CMK (cell line): ENCODE data around the gene KLHL18.
"Not testable (repeated sequence)": the region's sequence is repeated elsewhere in the genome, so short reads cannot be mapped to it uniquely, and the experiment has no call there.

Experiments
- DNase-seq: peaks from one replicate; pipeline ENCODE4 v3.0.0-alpha.2; 2010; ENCODE audit warnings: low read depth

The KLHL18 gene

GRCh38 chr3:47282424-47283192, at the start of gene KLHL18, which contains the start of gene KIF9:
Gene KLHL18, plus strand, starts transcription at chr3:47282944. Its CDS starts 22 bp downstream, at chr3:47282966.
Gene KIF9, minus strand, starts transcription at chr3:47282799. Its CDS starts 5,425 bp downstream, at chr3:47277374.
- peak; percentile 73 for DNase-seq

GRCh38 chr3:47238017-47238416, 44.7 kb upstream of the KLHL18 start:
- no peak for DNase-seq

DNA sequence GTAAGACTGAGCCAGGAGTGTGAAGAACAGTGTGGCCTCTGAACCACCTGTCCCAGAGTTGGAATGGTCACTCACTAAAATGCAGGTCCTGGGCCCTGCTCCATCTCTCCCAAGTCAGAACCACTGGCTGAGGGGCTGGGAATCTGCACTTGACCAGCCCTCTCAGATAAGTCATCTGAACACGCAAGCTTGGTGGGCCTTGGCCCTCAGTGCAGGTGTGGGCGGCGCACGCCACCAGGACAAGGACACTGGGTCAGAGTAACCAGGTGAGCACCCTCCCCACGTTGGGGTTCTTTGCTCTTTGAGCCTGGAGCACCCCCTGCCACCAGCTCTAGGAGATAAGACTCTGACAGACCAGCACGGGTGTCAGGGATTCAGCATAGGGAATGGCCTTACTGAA, 42.8 kb upstream of the KLHL18 start:
- DNase-seq = no peak

- no peak for DNase-seq
These were observed 39.2 kb upstream of the KLHL18 start for GRCh38 chr3:47243419-47244147.

DNA sequence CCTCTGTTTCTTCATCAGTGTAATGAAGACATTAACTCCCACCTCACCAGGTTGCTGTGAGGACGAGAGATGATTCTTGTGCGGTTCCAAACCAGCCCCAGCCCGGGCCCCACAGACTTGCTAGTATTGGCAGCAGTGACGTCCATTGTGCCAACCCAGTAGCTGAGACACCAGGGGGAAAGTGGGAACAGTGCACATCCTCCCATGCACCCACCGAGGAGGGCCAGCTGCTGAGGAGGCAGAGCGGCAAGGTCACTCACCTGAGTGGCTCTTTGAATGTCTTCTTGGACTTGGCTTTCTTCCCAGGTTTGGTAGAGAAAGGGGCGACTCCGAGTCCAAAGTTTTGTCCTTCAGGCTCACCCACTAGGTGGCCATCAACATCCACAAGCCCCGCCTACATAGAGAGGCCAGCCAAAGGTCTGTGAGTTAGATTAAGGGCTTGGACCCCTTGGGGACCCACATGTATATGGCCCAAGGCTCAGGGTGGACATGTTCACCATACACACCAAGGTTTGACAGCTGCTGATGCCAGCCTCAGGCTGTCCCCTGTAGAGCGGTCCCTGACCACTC, 38.1 kb upstream of the KLHL18 start:
- no peak for DNase-seq

GRCh38 chr3:47245271-47245670, 37.5 kb upstream of the KLHL18 start:
- DNase-seq = no peak

GRCh38 chr3:47247131-47248064, 35.3 kb upstream of the KLHL18 start:
- no peak for DNase-seq

- peak; percentile 26 for DNase-seq
These were observed 32.3 kb upstream of the KLHL18 start for GRCh38 chr3:47250309-47251060.

- not testable (repeated sequence) for DNase-seq
These were observed 31.7 kb upstream of the KLHL18 start for GRCh38 chr3:47251085-47251484.

DNA sequence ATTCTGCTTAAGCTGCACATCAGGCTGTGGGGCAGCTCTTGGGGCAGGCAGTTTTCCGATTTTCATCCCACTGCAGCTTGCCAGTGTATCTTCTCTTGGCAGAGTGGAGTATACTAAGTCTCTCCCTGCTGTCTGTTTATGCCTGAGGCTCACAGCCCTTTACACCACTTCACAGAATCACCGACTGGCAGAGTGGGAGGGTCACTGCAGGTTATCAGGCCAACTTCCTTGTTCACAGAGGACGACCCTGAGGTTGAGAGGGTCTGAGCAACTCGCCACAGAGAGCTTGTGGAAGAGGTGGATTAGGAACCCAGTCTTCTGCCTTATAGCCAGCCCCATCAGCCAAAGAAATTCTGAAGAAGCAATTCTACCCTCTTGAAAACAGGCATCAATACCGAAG, 31.1 kb upstream of the KLHL18 start:
- peak; percentile 21 for DNase-seq

DNA sequence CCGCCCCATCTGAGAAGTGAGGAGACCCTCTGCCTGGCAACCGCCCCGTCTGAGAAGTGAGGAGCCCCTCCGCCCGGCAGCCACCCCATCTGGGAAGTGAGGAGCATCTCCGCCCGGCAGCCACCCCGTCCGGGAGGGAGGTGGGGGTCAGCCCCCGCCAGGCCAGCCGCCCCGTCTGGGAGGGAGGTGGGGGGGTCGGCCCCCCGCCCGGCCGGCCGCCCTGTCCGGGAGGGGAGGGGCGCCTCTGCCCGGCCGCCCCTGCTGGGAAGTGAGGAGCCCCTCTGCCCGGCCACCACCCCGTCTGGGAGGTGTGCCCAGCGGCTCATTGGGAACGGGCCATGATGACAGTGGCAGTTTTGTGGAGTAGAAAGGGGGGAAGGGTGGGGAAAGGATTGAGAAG, 26.4 kb upstream of the KLHL18 start:
- DNase-seq = not testable (repeated sequence)

- no peak for DNase-seq
These were observed 23.6 kb upstream of the KLHL18 start for GRCh38 chr3:47259114-47259513.

DNA sequence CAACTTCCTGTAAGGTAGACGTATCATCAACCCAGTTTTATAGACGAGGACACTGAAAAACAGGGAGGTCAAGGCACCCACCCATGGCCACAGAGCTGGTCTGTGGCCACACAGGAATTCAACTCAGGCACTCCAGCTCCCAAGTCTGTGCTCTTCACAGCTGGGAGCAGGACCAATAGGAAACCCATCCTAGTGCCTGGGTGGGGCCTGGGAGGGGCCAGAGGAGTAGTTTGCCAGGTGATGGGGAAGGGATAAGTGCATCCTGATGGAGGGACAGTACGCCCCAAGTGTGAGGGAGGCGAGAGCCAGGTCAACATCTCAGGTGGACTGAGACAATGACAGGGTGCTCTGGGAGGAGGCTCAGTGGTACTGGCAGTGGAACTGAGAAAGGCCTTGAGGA, 22.1 kb upstream of the KLHL18 start:
- no peak for DNase-seq

- DNase-seq = no peak
These were observed 21.4 kb upstream of the KLHL18 start for GRCh38 chr3:47261301-47261700.

GRCh38 chr3:47265008-47265407, 17.7 kb upstream of the KLHL18 start:
- DNase-seq = no peak

DNA sequence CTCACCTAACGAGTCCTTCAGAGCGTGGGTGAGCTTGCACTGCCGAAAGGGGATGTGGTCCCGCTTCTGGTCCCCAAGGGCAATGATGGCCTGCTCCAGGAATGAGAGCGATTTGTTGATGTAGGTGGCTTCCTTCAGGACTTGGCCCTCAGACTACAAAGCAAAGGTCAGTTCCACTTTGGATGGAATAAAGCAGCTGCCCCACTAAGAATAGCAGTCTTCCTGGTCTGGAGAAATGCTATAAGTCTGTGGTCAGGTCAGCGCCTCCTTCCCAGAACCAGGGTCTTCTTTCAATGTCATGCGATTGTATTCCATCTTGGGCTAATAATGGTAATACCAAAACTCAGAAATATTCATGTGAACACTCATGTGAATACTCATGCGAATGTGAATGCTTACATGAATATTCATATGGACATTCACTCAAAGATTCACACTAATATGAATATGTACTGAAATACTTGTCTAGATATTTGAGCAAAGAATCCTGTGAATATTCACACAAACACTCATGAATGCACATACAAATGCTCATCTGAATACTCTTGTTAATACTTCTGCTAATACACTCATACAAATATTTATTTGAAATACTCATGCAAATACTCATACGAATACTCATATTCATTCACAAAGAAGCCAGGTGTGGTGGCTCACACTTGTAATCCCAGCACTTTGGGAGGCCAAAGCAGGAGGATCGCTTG, 16.9 kb upstream of the KLHL18 start:
- no peak for DNase-seq

- DNase-seq = peak; percentile 54
These were observed 15.8 kb upstream of the KLHL18 start for GRCh38 chr3:47266709-47267489.

GRCh38 chr3:47267490-47267824, 15.3 kb upstream of the KLHL18 start:
- DNase-seq = no peak

DNA sequence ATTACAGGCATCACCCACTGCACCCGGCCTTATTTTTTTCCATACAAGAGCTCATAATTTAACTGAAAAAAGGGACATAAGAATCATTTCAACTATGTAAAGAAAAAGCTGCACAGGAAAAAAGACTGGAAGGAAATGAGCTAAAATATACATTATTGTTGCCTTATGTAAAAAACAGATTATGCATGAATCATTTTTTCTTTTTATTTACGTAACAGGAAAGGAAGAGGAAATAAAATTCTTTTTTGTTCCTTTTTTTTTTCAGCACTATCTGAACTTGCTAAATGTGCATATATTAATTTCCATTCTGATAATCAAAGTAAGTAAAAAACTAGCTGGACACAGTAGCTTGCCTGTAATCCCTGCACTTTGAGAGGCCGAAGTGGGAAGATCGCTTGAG, 12.2 kb upstream of the KLHL18 start:
- no peak for DNase-seq

- no peak for DNase-seq
These were observed 9.2 kb upstream of the KLHL18 start for GRCh38 chr3:47273564-47273963.
